Esophagus (tissue), 2 donors: Measurements from ENCODE around the gene ZNF883. TPM values are rescaled to one million over a fixed set of nuclear protein-coding genes. Genes with fewer than 3 reads are reported as not detected.

ENCODE experiments used
- H3K27ac ChIP-seq, 2 donors: one replicate each; pipeline ENCODE4 v1.5.1; 2013; ENCODE audit warnings: low read depth in 2 of 2, mild to moderate bottlenecking in 2 of 2, inconsistent platforms in 1 of 2, low read length in 1 of 2, moderate library complexity in 1 of 2
- H3K27me3 ChIP-seq, 2 donors: one replicate each; pipeline ENCODE4 v1.6.1; 2013; ENCODE audit warnings: low read length in 2 of 2, control low read depth in 1 of 2, mild to moderate bottlenecking in 1 of 2; ENCODE audit not compliant: insufficient read depth in 2 of 2, control insufficient read depth in 1 of 2
- H3K36me3 ChIP-seq, 2 donors: one replicate each; pipeline ENCODE4 v1.6.1; 2013; ENCODE audit warnings: low read length in 1 of 2; ENCODE audit not compliant: control insufficient read depth in 2 of 2, insufficient read depth in 2 of 2
- H3K4me1 ChIP-seq, 2 donors: one replicate each; pipeline ENCODE4 v1.6.1; 2013; ENCODE audit warnings: low read length in 1 of 2; ENCODE audit not compliant: control insufficient read depth in 2 of 2, insufficient read depth in 2 of 2
- H3K4me3 ChIP-seq, 2 donors: one replicate each; pipeline ENCODE4 v1.5.1; 2013; ENCODE audit warnings: low read length in 2 of 2, mild to moderate bottlenecking in 2 of 2, low read depth in 1 of 2, moderate library complexity in 1 of 2
- H3K9me3 ChIP-seq, 2 donors: one replicate each; pipeline ENCODE4 v1.6.1; 2013; ENCODE audit warnings: mild to moderate bottlenecking in 2 of 2, low read depth in 1 of 2, low read length in 1 of 2, moderate library complexity in 1 of 2; ENCODE audit not compliant: control insufficient read depth in 2 of 2, insufficient read depth in 1 of 2
- WGBS, 2 donors: extraction: QIAGEN DNeasy Blood & Tissue Kit; methylation state at CpG; one replicate each; pipeline ENCODE4 v1.1.7; 2013; 5-methylcytosine and 5-hydroxymethylcytosine counted together
- polyA plus RNA-seq, 2 donors: library from polyadenylated mRNA; stranded (reverse); fragments of 200-250 nt; gene quantifications; one replicate each; pipeline ENCODE4 v1.2.3, GENCODE V29; 2013
- donor health status: healthy with polysubstance abuse.
- donor health status: Bipolar disorder and iron deficiency.

ZNF883 gene
- polyA plus RNA-seq, 2 donors, result 0.92 to 1.5 TPM

DNA sequence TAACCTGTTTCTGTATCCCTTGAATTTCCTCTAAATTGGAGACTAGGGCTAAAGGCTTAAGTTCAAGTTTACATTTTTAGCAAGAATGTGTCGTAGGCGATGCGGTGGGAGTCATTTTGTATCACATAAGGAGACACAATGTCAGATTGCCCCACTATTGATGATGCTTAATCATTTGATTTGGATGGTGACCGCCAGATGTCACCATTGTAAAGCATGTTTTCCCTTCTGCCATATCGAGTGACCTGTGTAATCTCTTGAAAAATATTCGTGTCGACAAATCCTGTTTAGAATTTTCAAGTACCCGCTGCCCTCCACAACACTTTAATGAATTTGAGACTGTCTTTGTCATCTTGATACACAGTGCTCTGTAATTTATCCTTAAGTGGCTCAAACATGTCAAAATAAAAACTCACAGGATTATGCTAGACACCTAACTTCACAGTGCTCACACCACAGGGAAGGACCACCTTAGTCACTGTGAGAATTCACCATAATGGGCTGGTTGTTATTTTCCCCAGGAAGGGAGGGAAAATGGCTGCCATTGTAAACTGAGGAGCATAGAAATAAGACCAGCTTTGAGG lies 86.8 kb downstream of the ZNF883 start:
- no peaks in the 10 kb centered on the region for H3K9me3 ChIP-seq

DNA sequence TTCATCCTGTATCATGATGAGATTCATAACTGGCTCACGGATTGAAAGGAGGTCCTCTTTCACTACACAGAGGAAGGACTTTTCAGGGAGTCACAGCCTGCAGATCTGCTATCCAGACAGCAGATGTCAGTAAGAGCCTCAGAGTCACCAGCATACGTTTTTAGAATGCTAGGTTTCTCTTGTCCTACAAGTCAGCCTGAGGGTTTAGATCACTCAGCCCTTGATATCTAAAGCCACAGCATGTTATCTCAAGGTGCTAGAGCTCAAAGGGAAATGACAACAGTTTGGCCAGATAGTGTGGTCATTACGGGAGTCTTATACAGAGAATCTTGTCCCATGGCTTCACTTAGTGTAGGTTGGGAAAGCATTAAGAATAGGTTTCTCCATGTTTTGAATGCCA lies 90.4 kb downstream of the ZNF883 start:
- H3K36me3 ChIP-seq, result no peaks in the 10 kb centered on the region
- 17 to 23% methylated on average over 3 of the region's 3 CpGs for WGBS, 2 donors

More for the DNA sequence above, 86.8 kb downstream of the ZNF883 start:
- no peak overlapping the region for H3K27ac ChIP-seq
- 26 to 30% methylated on average over 8 of the region's 8 CpGs for WGBS, 2 donors
- no peaks in the 10 kb centered on the region for H3K36me3 ChIP-seq
- no peaks in the 10 kb centered on the region for H3K4me1 ChIP-seq
- no peaks in the 10 kb centered on the region for H3K27me3 ChIP-seq
- no peak overlapping the region for H3K4me3 ChIP-seq

DNA sequence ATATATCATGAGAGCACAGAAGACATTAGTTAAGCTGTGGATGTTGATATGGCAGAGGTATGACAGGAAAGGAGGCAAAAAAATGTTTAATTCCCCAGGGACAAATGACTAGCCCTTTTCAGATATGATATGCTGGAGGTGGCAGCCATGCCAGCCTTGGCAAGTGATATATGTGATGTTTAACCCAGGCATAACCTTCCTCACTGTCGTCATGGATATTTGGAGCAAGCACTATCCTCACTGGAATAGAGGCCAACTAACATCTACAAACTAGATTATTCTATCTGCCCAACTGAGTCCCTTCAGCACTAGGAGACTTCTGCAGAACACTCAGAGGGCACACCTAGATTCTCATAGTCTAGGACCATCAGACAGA lies 94.0 kb downstream of the ZNF883 start:
- H3K9me3 ChIP-seq, result no peaks in the 10 kb centered on the region
- no peaks in the 10 kb centered on the region for H3K27me3 ChIP-seq
- no peak overlapping the region for H3K4me3 ChIP-seq
- WGBS, 2 donors, result 40 to 53% methylated on average over 1 of the region's 1 CpG
- no peaks in the 10 kb centered on the region for H3K36me3 ChIP-seq
- no peak overlapping the region for H3K27ac ChIP-seq
- no peaks in the 10 kb centered on the region for H3K4me1 ChIP-seq

More for the DNA sequence above, 90.4 kb downstream of the ZNF883 start:
- no peak overlapping the region for H3K27ac ChIP-seq
- H3K9me3 ChIP-seq, result no peaks in the 10 kb centered on the region
- H3K27me3 ChIP-seq, result no peaks in the 10 kb centered on the region
- H3K4me1 ChIP-seq, result no peaks in the 10 kb centered on the region
- no peak overlapping the region for H3K4me3 ChIP-seq

DNA sequence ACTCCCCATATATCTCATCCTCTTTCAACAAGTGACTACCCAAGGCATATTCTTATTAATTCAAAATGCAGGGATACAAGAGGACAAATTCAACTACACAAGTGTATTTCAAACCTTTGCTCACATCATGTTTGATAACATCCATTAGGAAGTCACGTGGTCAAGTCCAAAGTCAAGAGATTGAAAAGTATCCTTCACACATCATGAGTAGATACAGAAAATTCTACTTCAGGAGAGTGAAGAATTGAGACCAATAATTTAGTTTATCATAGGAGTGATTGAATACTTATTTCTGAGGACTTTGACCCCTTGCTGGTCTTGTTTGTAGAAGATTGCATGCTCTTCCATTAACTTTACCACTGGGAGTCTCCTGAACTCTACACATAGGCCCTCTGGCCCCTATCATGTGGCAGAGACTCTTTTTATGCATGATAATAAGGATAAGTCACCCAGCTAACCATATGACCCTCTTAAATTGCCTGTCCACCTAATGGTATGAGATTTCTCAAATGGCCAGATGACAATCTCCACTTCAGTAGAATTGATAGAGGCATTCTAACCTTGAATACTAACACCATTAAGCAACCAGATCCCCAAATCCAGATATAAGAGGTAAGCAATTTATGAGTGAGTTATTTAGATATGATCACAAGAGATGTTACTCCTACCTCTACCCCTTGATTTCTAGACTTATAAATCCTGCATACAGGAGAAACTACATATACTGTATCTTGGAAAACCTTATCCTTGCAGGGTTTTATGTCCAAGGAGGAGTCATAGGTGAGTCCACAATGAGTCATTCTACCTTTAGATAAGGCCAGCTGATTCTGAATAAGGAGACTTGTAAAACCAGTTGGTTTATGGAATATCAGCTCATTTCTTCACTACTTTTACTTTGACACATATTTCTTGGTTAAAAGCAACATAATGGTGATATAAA lies 94.7 kb downstream of the ZNF883 start:
- WGBS, 2 donors, result 56 to 58% methylated on average over 1 of the region's 1 CpG

DNA sequence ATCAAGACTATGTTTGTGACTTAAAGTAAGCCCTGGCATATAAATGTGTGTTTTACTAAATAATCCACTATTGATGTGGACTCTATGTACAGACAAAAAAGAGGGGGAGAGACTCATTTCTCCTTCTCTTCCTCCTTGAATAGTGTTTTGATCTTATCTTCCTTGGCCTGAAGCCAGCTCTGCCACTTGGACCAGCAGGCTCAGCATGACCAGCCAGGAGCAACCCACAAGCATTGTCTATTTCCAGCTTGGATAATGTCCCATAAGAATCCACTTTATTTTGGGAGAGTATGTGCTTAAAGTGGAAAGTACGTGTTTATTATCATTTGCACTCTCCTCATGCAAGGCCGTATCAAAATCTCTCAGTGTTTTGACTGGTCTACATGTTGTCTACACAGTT lies 97.5 kb downstream of the ZNF883 start:
- Histone ChIP-seq H3K4me3 (no peak overlapping the region), H3K9me3 (no peaks in the 10 kb centered on the region), H3K36me3 (no peaks in the 10 kb centered on the region), H3K4me1 (no peaks in the 10 kb centered on the region), H3K27ac (no peak overlapping the region), H3K27me3 (no peaks in the 10 kb centered on the region)
- 72 to 80% methylated on average over 2 of the region's 2 CpGs for WGBS, 2 donors

More for the DNA sequence above, 94.7 kb downstream of the ZNF883 start:
- Histone ChIP-seq H3K4me3 (no peak overlapping the region), H3K9me3 (no peaks in the 10 kb centered on the region), H3K27me3 (no peaks in the 10 kb centered on the region), H3K27ac (no peak overlapping the region), H3K4me1 (no peaks in the 10 kb centered on the region), H3K36me3 (no peaks in the 10 kb centered on the region)

DNA sequence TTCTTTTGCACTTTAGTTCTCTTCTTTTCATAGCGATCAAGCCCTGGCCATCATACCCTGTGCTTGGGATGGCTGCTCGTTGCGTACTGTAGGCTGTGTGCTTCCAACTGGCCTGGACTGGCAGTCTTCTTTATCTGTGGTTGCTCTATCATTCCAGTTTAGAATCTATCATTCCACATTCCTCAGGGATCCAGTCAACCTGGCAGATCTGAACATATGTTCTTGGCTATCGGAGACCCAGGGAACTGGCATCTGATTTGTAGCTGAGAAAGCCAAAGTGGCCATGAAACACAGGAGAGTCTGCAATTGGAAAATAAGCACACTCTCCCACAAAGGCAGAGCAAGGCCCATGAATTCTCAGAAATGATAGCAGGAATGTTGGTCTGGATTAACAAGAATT lies 98.7 kb downstream of the ZNF883 start:
- Histone ChIP-seq H3K27me3 (no peaks in the 10 kb centered on the region), H3K4me1 (no peaks in the 10 kb centered on the region), H3K27ac (no peak overlapping the region), H3K36me3 (no peaks in the 10 kb centered on the region), H3K4me3 (no peak overlapping the region), H3K9me3 (no peaks in the 10 kb centered on the region)
- WGBS, 2 donors, result 91 to 92% methylated on average over 4 of the region's 4 CpGs

DNA sequence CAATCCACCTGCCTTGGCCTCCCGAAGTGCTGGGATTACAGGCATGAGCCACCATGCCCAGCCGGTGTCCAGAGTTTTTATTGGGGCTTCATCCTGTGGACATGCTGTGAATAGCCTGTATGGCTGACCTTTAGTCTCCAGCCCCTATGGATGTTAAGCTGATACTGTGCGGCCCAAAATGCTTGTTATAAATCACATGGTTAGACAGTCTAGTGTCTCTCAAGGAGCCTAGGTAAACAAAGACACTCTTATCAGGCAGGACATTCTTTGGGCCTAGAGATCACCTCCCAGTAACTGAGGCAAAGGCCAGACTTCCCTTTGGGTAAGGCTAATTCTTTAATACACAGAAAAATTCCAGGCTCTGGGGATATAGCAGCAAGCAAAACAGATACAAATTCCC lies 99.4 kb downstream of the ZNF883 start:
- 87 to 90% methylated on average over 3 of the region's 3 CpGs for WGBS, 2 donors
- H3K27ac ChIP-seq, result no peak overlapping the region

DNA sequence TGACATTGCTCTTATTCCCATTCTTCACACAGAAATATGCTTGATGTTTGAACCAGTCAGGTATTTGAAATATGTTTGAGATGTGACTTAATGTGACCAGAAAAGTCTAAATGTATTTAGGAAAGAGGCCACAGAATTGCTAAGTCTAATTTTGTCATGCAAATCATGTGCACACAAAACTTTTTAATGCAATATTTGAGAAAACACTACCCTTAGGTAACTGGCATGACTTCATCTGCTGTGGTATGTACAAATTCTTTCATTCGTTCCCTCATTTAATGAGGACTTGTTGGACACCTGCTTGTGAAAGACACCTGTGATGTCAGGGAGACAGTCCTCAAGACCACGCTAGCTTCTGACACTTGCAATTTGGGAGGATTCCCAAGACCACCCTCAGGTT lies 100.3 kb downstream of the ZNF883 start:
- H3K27ac ChIP-seq, result no peak overlapping the region
- H3K4me3 ChIP-seq, result no peak overlapping the region
- no peaks in the 10 kb centered on the region for H3K36me3 ChIP-seq
- no peaks in the 10 kb centered on the region for H3K27me3 ChIP-seq
- H3K4me1 ChIP-seq, result no peaks in the 10 kb centered on the region
- no peaks in the 10 kb centered on the region for H3K9me3 ChIP-seq
- WGBS, 2 donors, result 72 to 73% methylated on average over 2 of the region's 2 CpGs

More for the DNA sequence above, 99.4 kb downstream of the ZNF883 start:
- Histone ChIP-seq H3K36me3 (no peaks in the 10 kb centered on the region), H3K27me3 (no peaks in the 10 kb centered on the region), H3K9me3 (no peaks in the 10 kb centered on the region), H3K4me1 (no peaks in the 10 kb centered on the region), H3K4me3 (no peak overlapping the region)
